Islet precursor cell (in vitro differentiated cells): ENCODE measurements around the gene MVB12B.

Experiments used
- DNase-seq: peaks from one replicate; pipeline ENCODE4 v3.0.0-alpha.2; 2018

The MVB12B gene

DNA sequence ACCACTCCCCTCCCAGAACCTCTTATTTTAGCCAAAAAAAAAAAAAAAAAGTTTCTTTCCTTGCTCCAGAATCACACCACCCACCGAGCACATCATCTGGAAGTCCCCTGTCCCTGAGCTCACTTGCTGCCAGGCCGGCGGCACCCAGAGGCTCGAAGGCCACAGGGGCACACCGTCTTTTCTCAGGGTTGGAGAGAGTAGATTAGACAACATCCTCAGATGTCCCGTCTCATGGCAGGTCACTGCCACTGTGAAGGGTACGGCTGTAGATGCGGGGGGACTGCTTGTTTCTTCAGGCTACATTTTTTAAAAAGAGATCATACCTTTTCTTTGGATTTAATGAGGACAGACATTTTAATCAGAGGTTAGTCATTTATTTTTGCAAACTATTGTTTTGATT lies 109.0 kb downstream of the MVB12B start:
- DNase-seq: peak; percentile 30

- DNase-seq: peak; percentile 60
Measured at GRCh38 chr9:126436545-126437267, 110.1 kb downstream of the MVB12B start.

DNA sequence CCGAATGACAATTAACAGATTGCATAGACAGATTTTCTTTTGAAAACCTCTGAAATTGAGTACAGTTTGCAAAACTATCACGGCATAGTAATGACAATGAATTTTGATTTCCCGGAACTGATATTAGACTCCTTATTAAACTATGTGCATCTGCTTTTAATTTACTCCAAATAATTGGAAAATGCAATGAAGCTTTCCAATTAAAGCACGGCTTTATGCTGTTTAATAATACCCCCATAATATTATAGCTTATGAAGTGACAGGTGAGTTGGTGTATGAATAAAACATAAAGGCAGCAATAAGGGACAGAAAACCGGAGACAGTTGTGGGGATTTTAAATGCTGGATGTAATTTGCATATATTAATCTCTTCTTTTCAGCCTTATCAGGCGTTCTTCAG lies 110.6 kb downstream of the MVB12B start:
- no peak for DNase-seq

DNA sequence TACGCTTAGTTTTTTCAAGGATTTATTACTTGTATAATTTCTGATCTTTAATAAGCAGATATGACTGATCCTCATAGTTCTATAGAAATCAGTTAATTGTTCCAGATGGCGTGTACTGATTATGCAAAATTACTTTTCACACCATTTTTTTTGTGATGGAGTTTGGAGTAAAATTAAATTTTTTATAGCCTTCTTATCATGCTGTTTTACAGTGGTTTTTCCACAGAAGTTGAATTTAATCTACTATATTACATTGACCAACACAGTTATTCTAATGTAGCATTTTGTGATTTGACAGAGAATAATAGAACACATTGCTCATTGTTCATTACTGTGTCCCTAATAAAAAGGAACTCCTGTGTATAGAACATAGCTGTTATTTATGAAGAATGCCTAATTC lies 111.1 kb downstream of the MVB12B start:
- no peak for DNase-seq

DNA sequence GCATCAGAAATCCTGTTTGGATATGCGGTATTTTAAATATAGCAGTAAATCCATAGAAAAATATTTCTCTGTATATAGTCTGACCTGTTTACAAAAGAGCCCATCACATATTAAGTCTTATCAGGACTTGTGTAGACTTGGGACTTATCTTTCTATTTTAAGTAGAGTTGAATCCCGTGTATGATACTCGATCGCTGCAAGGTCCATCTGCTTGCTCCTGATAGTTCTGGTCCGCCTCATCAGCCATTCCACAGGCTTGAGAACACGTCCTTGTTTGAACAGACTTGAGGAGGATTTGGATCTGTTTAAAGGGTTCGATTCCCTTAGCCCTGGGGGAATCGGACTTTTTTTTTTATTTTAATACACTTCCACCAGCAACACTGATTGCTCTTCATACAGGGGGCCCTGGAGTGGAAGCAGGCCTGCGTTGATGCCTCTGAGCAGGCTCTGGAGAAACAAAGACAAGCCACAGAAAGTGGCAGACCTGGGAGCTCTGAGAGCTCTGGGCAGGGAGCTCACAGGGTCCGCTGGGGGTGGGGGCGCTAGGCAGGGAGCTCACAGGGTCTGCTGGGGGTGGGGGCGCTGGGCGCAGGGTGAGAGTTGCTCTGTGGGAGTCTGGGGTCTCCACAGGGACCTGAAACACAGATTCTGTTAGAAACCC lies 112.2 kb downstream of the MVB12B start:
- peak; percentile 34 for DNase-seq

DNA sequence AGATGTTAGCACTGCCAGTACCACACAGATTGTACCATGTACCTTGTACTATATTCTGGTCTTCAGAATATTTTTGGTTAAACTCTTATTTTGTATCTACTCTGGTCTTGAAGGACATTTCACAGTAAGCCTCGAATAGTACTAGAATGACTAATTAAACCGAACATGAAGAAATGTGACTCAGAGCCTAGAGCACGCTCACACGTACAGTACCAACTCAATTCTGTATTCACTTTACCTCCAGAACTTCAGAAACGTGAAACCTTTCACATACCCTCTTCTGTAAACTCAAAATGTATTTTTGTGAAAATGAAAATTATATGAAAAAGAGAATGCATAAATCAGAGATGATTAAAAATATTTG lies 112.8 kb downstream of the MVB12B start:
- DNase-seq: no peak

DNA sequence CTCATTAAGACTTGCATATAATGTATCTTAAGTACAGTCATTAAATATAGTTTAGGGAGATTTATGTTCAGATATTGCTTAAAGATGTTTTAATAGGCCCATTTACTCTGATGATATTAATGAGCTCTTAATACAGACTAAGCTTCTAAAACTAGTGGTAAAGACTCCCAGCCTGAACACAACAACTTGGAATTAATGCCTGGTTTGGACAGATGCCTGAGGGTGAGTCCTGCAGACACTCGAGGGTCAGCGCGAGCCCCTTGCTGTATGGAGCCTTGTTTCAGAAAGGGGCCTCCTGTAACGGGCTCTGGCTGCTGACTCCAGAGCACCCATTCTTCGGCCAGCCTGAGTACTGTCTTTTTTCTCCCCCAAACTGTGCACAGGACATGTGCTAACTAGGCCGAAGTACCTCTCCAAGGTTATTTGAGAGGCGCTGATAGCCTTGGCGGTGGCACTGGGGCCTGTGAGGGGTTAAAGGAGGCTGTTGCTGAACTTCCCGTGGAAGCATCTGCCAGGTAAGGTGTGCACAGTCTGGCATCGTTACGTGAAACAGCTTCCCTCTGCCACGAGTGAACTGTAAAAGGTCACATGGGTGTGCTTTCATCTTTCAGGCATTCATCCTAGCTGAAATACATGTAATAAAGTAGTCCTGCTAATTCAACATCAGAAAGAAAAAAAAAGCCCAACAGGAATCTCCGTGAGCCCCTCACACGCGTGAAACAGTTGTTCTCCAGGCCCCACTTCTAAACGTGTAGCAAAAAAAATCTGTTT lies 113.4 kb downstream of the MVB12B start:
- peak; percentile 38 for DNase-seq

- peak; percentile 32 for DNase-seq
Measured at GRCh38 chr9:126440940-126441339, 114.3 kb downstream of the MVB12B start.

DNA sequence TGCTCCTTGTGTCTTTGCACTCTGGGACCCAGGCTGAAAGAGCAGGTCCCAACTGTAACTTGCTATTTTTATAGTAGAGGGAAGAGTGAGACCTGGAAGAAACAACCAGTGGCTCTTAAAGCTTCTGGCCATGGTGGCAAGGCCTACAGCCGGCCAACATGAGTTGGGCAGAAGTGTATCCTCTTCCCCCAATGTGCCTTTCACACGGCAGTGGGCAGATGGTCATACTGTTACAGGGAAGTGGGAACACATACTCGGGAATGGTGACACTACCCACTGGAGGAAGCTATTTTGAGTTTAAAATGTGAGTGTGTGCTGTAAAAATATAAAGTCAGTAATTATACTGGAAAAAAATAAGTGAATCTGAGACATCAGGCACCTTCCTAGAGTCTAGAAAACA lies 116.0 kb downstream of the MVB12B start:
- DNase-seq: peak; percentile 14

DNA sequence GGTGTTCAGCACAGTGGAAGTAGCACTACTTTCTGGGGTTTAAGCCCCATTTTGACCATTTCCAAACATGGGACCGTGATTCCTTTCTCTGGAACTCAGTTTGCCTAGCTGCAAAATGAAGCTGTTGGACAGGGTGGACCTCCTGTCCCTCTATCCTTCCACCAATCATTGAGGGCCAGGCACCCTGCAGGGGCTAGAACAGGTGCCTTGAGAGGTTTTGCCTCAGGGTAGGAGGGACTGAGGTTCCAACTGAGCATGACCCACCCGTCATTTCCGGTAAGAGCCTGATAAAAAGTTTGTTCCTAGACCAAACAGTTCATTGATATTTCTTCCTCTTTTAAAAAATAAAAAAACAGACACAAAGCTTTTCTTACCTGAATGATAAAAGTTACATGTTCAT lies 116.5 kb downstream of the MVB12B start:
- peak; percentile 22 for DNase-seq

GRCh38 chr9:126448136-126448535 lies 121.5 kb downstream of the MVB12B start:
- no peak for DNase-seq

DNA sequence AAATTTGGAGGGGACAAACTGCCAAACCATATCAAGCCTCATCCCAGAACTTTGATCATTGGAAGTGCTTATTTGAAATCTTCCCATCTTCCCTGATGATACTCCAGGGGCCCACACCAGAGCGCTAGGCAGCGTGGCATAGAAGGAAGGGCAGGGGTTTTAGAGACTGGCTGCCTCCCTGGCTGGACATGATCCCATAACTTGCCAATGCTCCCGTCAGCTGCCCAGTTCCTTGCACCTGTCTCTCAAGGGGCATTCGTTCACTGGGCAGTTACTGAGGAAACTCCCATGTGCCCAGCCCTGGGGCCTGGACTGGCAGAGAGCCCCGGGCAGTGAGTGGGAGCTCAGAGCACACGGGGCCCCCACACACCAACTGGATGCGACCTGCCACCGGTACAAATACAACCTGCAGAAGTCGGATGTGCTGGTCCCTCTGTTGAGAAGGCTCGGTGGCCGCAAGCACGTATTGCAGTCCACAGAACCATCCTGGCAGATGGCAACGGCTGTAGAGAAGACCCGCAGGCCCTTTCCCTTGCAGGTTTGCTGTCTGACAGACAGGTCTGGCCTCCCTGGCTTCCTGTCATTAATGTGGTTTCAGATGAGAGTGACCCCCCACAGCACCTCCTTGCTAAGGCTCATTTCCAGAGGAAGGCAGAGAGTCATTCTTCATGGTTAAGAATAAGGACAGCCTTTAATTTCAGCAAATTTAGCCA lies 122.4 kb downstream of the MVB12B start:
- peak; percentile 52 for DNase-seq

- peak; percentile 32 for DNase-seq
Measured at GRCh38 chr9:126449725-126450667, 123.4 kb downstream of the MVB12B start.

GRCh38 chr9:126450668-126451205 lies 124.1 kb downstream of the MVB12B start:
- peak; percentile 45 for DNase-seq

GRCh38 chr9:126451316-126451885 lies 124.8 kb downstream of the MVB12B start:
- peak; percentile 33 for DNase-seq

- peak; percentile 50 for DNase-seq
Measured at GRCh38 chr9:126452106-126452505, 125.5 kb downstream of the MVB12B start.

DNA sequence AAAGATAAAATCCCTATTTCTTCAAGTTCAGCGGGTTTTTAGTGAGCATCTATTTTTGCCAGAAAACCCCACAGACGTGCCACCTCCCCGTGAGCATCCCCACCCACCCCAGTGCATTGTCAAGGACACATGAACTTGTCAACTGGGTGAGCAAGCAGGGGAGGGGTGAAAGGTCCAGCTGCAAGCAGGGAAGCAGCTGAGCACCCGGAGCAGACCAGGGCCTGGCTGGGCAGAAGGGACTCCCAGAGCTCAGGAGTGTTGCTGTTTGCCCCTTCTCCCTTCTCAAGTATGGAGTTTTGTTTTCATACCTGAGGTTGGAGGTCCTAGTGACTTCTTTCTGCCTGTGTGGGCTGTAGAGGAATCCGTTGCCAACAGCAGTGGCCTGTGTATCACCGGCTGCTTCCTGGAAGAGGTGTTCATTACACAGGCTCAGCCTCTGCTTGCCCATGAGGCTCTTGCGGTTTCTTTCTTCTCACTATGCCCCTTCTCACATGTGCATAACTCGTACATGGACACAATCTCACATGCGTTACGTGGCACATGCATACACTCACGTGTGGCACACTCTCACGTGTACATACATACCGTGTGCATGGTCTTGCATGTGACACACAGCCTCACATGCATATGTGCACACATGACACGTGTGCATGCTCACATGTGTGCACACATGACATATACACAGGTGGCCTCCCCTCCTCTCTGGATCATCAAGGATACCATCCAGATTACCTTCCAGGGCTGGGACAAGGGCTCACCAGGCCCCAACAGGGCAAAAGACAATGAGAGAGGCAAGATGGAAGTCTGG lies 126.7 kb downstream of the MVB12B start:
- DNase-seq: peak; percentile 41

GRCh38 chr9:126454215-126454614 lies 127.6 kb downstream of the MVB12B start:
- DNase-seq: peak; percentile 37

- no peak for DNase-seq
Measured at GRCh38 chr9:126454795-126455194, 128.2 kb downstream of the MVB12B start.

- DNase-seq: peak; percentile 47
Measured at GRCh38 chr9:126456441-126457174, 130.0 kb downstream of the MVB12B start.
